Panc1 (cell line): ENCODE measurements around the gene CALD1. TPM values are rescaled to one million over a fixed set of nuclear protein-coding genes. Genes with fewer than 3 reads are reported as not detected.

Source experiments
- ATAC-seq: fragments of 200-7000 bp; cut with Tn5 transposase; 2 replicates; pipeline ENCODE4 v1.9.1; 2020; ENCODE audit warnings: mild to moderate bottlenecking, moderate library complexity
- BruUV-seq: library from RNA; stranded (reverse); fragments of 400-500 nt; replicated peaks from 2 replicates; lab custom pipeline; 2021; lab: Mats Ljungman, UMichigan
- CTCF ChIA-PET: fragments of 300-600 bp; sonication (Branson Sonifier 250); formaldehyde crosslinking; loops from one replicate; lab custom pipeline; 2022; ENCODE audit warnings: antibody characterized with exemption; lab: Charles Lee
- POLR2A ChIA-PET: fragments of 300-600 bp; sonication (Branson Sonifier 250); formaldehyde crosslinking; loops from one replicate; lab custom pipeline; 2022; ENCODE audit warnings: antibody characterized with exemption; lab: Charles Lee
- DNase-seq: peaks from one replicate; pipeline ENCODE4 v3.0.0-alpha.2; 2010; ENCODE audit warnings: low read depth, low spot score
- H3K27ac ChIP-seq: 2 replicates; pipeline ENCODE4 v1.5.1; 2011; ENCODE audit warnings: mild to moderate bottlenecking, low read length, inconsistent platforms
- H3K27me3 ChIP-seq: fragments of 200-500 bp; sonication (Bioruptor generic); 2 replicates; pipeline ENCODE4 v1.6.0; 2014; ENCODE audit warnings: low read length, inconsistent platforms; ENCODE audit not compliant: control insufficient read depth, insufficient read depth
- H3K36me3 ChIP-seq: fragments of 200-500 bp; sonication (Bioruptor generic); 2 replicates; pipeline ENCODE4 v1.5.1; 2014; ENCODE audit warnings: inconsistent platforms, mild to moderate bottlenecking, low read length, moderate library complexity; ENCODE audit not compliant: control insufficient read depth, insufficient read depth
- H3K4me1 ChIP-seq: 2 replicates; pipeline ENCODE4 v1.5.1; 2011; ENCODE audit warnings: inconsistent platforms, mild to moderate bottlenecking, low read length, moderate library complexity; ENCODE audit not compliant: control insufficient read depth, insufficient read depth
- H3K4me3 ChIP-seq, 2 experiments: 2 replicates each; pipeline ENCODE4 v1.5.1; 2011 to 2012; ENCODE audit warnings: low read depth in 2 of 2, low read length in 2 of 2, mild to moderate bottlenecking in 2 of 2, inconsistent platforms in 1 of 2, moderate library complexity in 1 of 2
- H3K9me3 ChIP-seq: fragments of 200-500 bp; sonication (Bioruptor generic); 2 replicates; pipeline ENCODE4 v1.5.1; 2014; ENCODE audit warnings: low read depth, mild to moderate bottlenecking, inconsistent platforms, low read length, moderate library complexity; ENCODE audit not compliant: control insufficient read depth, insufficient read depth
- CTCF ChIP-seq: fragments of 450-650 bp; IDR thresholded peaks from 2 replicates; pipeline ENCODE4 v1.5.1; 2017; ENCODE audit warnings: mild to moderate bottlenecking
- POLR2AphosphoS5 ChIP-seq: IDR thresholded peaks from 2 replicates; pipeline ENCODE4 v1.6.1; 2012; ENCODE audit warnings: mild to moderate bottlenecking, low read depth, low read length, moderate library complexity
- REST ChIP-seq, 2 experiments: IDR thresholded peaks; 2 replicates each; pipeline ENCODE4 v1.6.1; 2011 to 2012; ENCODE audit warnings: low read depth in 2 of 2, control low read depth in 1 of 2, low read length in 1 of 2, mild to moderate bottlenecking in 1 of 2, moderate library complexity in 1 of 2; ENCODE audit not compliant: insufficient read depth in 1 of 2
- SIN3A ChIP-seq: IDR thresholded peaks from 2 replicates; pipeline ENCODE4 v1.6.1; 2012; ENCODE audit warnings: low read depth, mild to moderate bottlenecking, low read length, moderate library complexity, borderline replicate concordance; ENCODE audit not compliant: insufficient read depth
- TCF7L2 ChIP-seq: IDR thresholded peaks from 2 replicates; pipeline ENCODE4 v1.6.1; 2011; ENCODE audit warnings: mild to moderate bottlenecking, low read depth, low read length, inconsistent platforms
- in situ Hi-C: cut with HindIII; loops from 2 replicates; pipeline ENCODE4 v1.10.0; 2016; ENCODE audit warnings: low sequenced_read_pairs, low pct_unique_long_range_greater_than_20kb
- intact Hi-C: fragments of 100-400 bp; cut with micrococcal nuclease; formaldehyde crosslinking; loops from one replicate; pipeline ENCODE4 v1.10.0; 2022; ENCODE audit not compliant: unreplicated experiment
- total RNA-seq: library from RNA; stranded (reverse); gene quantifications from one replicate; pipeline ENCODE4 v1.2.1, GENCODE V29; 2021; ENCODE audit not compliant: unreplicated experiment

CALD1 gene
- total RNA-seq, 1 experiment from 2014 or later, result 9.2 TPM

- TF ChIP-seq REST (IDR thresholded peaks at IDR 0.05; ENCODE audit: insufficient read depth in 1 of 2, low read depth in 2 of 2, low read length in 1 of 2) (no peak), CTCF (no peak), POLR2AphosphoS5 (no peak), TCF7L2 (no peak), SIN3A (no peak)
- POLR2A ChIA-PET, result no interaction called here
Observed at GRCh38 chr7:134999136-134999535, 219.7 kb downstream of the CALD1 start.

GRCh38 chr7:135001390-135002165 is 222.1 kb downstream of the CALD1 start:
- no TSS peak for BruUV-seq
- POLR2A ChIA-PET, result no interaction called here
- in situ Hi-C loops, result no loop called here

More at GRCh38 chr7:134999136-134999535, 219.7 kb downstream of the CALD1 start:
- intact Hi-C loops, result loop anchor here (10.0 kb wide), 1 partner anchor 146 kb away; the partner anchor contains the start of gene TMEM140
- CTCF ChIA-PET, result no interaction called here
- DNase-seq (no peak), ATAC-seq (no peak)
- no peak overlapping the region for H3K4me3 ChIP-seq
- no TSS peak for BruUV-seq
- H3K4me1 ChIP-seq, result no peaks in the 10 kb centered on the region
- no peaks in the 10 kb centered on the region for H3K27me3 ChIP-seq
- in situ Hi-C loops, result no loop called here
- no peak overlapping the region for H3K27ac ChIP-seq
- H3K36me3 ChIP-seq, result peaks cover 2% of the 10 kb centered on the region
- no peaks in the 10 kb centered on the region; the same call in 1 of the 2 replicates for H3K9me3 ChIP-seq

More at GRCh38 chr7:135001390-135002165, 222.1 kb downstream of the CALD1 start:
- no peak overlapping the region for H3K4me3 ChIP-seq
- H3K9me3 ChIP-seq, result no peaks in the 10 kb centered on the region; the same call in 1 of the 2 replicates
- intact Hi-C loops, result no loop called here
- TF ChIP-seq REST (IDR thresholded peaks at IDR 0.05; ENCODE audit: insufficient read depth in 1 of 2, low read depth in 2 of 2, low read length in 1 of 2) (no peak), TCF7L2 (no peak), SIN3A (no peak), POLR2AphosphoS5 (no peak), CTCF (no peak)
- CTCF ChIA-PET, result no interaction called here
- no peak for DNase-seq
- no peak for ATAC-seq
- H3K36me3 ChIP-seq, result no peaks in the 10 kb centered on the region
- H3K27ac ChIP-seq, result no peak overlapping the region
- H3K4me1 ChIP-seq, result no peaks in the 10 kb centered on the region
- H3K27me3 ChIP-seq, result no peaks in the 10 kb centered on the region
